ENCODE data around the gene RSPO4.

The RSPO4 gene

GRCh38 chr20:940926-941325 lies 61.2 kb downstream of the RSPO4 start:
- DNase-seq = no peak

- DNase-seq = no peak
Observed at GRCh38 chr20:939606-940005, 62.5 kb downstream of the RSPO4 start.

GRCh38 chr20:934186-934840 lies 67.8 kb downstream of the RSPO4 start:
- no peak for DNase-seq

GRCh38 chr20:933029-933428 lies 69.1 kb downstream of the RSPO4 start:
- DNase-seq = no peak

GRCh38 chr20:931401-931800 lies 70.7 kb downstream of the RSPO4 start:
- no peak for DNase-seq

- no peak for DNase-seq
Observed at GRCh38 chr20:926670-927069, 75.4 kb downstream of the RSPO4 start.

GRCh38 chr20:925516-925915 lies 76.6 kb downstream of the RSPO4 start:
- DNase-seq = no peak

GRCh38 chr20:924639-925038 lies 77.5 kb downstream of the RSPO4 start:
- DNase-seq = no peak

- no peak for DNase-seq
Observed at GRCh38 chr20:922781-923180, 79.3 kb downstream of the RSPO4 start.

- DNase-seq = no peak
Observed at GRCh38 chr20:921068-921467, 81.0 kb downstream of the RSPO4 start.

- no peak for DNase-seq
Observed at GRCh38 chr20:920311-920710, 81.8 kb downstream of the RSPO4 start.

GRCh38 chr20:919491-919916 lies 82.6 kb downstream of the RSPO4 start:
- no peak for DNase-seq

GRCh38 chr20:917416-917815 lies 84.7 kb downstream of the RSPO4 start:
- DNase-seq = no peak

- DNase-seq = no peak
Observed at GRCh38 chr20:916825-917224, 85.3 kb downstream of the RSPO4 start.

- no peak for DNase-seq
Observed at GRCh38 chr20:916125-916799, 85.8 kb downstream of the RSPO4 start, which contains the start of gene ANGPT4. Gene ANGPT4, minus strand, starts transcription at chr20:916334. Its CDS starts 120 bp downstream, at chr20:916214.

GRCh38 chr20:914727-915498 lies 87.2 kb downstream of the RSPO4 start:
- no peak for DNase-seq

GRCh38 chr20:913306-913849 lies 88.7 kb downstream of the RSPO4 start:
- no peak for DNase-seq

GRCh38 chr20:911882-912600 lies 90.1 kb downstream of the RSPO4 start:
- DNase-seq = no peak

GRCh38 chr20:910870-911770 lies 91.0 kb downstream of the RSPO4 start:
- DNase-seq = no peak

GRCh38 chr20:910132-910869 lies 91.8 kb downstream of the RSPO4 start:
- DNase-seq = no peak

GRCh38 chr20:909641-910040 lies 92.5 kb downstream of the RSPO4 start:
- no peak for DNase-seq
